A673 (cell line): ENCODE results near the gene GAGE12J. TPM values are rescaled to one million over a fixed set of nuclear protein-coding genes. Genes with fewer than 3 reads are reported as not detected.
"Not testable (repeated sequence)": the region's sequence is repeated elsewhere in the genome, so short reads cannot be mapped to it uniquely, and the experiment has no call there.

ENCODE experiments used
- BruUV-seq: library from RNA; stranded (reverse); fragments of 400-500 nt; replicated peaks from 2 replicates; lab custom pipeline; 2021; lab: Mats Ljungman, UMichigan
- CTCF ChIA-PET: fragments of 300-600 bp; sonication (Branson Sonifier 250); formaldehyde crosslinking; loops from one replicate; lab custom pipeline; 2022; ENCODE audit warnings: antibody characterized with exemption; lab: Charles Lee
- POLR2A ChIA-PET: fragments of 300-600 bp; sonication (Branson Sonifier 250); formaldehyde crosslinking; loops from one replicate; lab custom pipeline; 2022; ENCODE audit warnings: antibody characterized with exemption; ENCODE audit not compliant: low non-redundant PET; lab: Charles Lee
- DNase-seq: peaks from one replicate; pipeline ENCODE4 v3.0.0-alpha.2; 2015; ENCODE audit warnings: low spot score
- H3K27ac ChIP-seq: fragments of 200-600 bp; sonication (generic); 2 replicates; pipeline ENCODE4 v1.5.1; 2016; ENCODE audit warnings: mixed run types, low read depth, mild to moderate bottlenecking, mixed read lengths, antibody characterized with exemption, low read length; ENCODE audit not compliant: poor library complexity, severe bottlenecking
- H3K27me3 ChIP-seq: fragments of 200-600 bp; sonication (generic); replicated peaks from 2 replicates; pipeline ENCODE4 v1.6.1; 2017; ENCODE audit warnings: mixed run types, low read depth, mild to moderate bottlenecking, mixed read lengths, antibody characterized with exemption, low read length; ENCODE audit not compliant: insufficient read depth, poor library complexity
- H3K36me3 ChIP-seq: fragments of 200-600 bp; sonication (generic); 2 replicates; pipeline ENCODE4 v1.6.1; 2016; ENCODE audit warnings: mixed run types, mild to moderate bottlenecking, mixed read lengths, antibody characterized with exemption, low read length; ENCODE audit not compliant: insufficient read depth, poor library complexity, severe bottlenecking
- H3K4me1 ChIP-seq: fragments of 200-600 bp; sonication (generic); 2 replicates; pipeline ENCODE4 v1.6.1; 2017; ENCODE audit warnings: mixed run types, mild to moderate bottlenecking, mixed read lengths, antibody characterized with exemption, low read length; ENCODE audit not compliant: insufficient read depth, poor library complexity, severe bottlenecking
- H3K4me3 ChIP-seq: fragments of 200-600 bp; sonication (generic); 2 replicates; pipeline ENCODE4 v1.5.1; 2016; ENCODE audit warnings: low read depth, mixed run types, mild to moderate bottlenecking, mixed read lengths, low read length; ENCODE audit not compliant: poor library complexity, severe bottlenecking
- H3K9me3 ChIP-seq: fragments of 200-600 bp; sonication (generic); 2 replicates; pipeline ENCODE4 v1.6.1; 2016; ENCODE audit warnings: mixed run types, low read depth, mild to moderate bottlenecking, mixed read lengths, antibody characterized with exemption, low read length; ENCODE audit not compliant: poor library complexity, severe bottlenecking
- EZH2 ChIP-seq: fragments of 200-600 bp; sonication (generic); IDR thresholded peaks from 2 replicates; pipeline ENCODE4 v1.6.1; 2017; ENCODE audit warnings: borderline replicate concordance, low read depth, mild to moderate bottlenecking, mixed read lengths, antibody characterized with exemption, low read length; ENCODE audit not compliant: poor library complexity, severe bottlenecking
- intact Hi-C: fragments of 100-400 bp; cut with micrococcal nuclease; formaldehyde crosslinking; loops from one replicate; pipeline ENCODE4 v1.10.0; 2022; ENCODE audit not compliant: unreplicated experiment
- total RNA-seq: library from RNA; stranded (reverse); gene quantifications from 2 replicates; pipeline ENCODE4 v1.2.3, GENCODE V29; 2021
- TF ChIP-seq, protein P1 (sequence below): fragments of 300-800, 200-600 bp; sonication (generic); conservative IDR thresholded peaks from 2 replicates; pipeline ENCODE4 v1.5.1; 2017; ENCODE audit warnings: low read depth, mild to moderate bottlenecking, antibody characterized with exemption, low read length, moderate library complexity, mixed read lengths

Gene GAGE12J
- total RNA-seq, 1 experiment from 2014 or later, result not detected

DNA sequence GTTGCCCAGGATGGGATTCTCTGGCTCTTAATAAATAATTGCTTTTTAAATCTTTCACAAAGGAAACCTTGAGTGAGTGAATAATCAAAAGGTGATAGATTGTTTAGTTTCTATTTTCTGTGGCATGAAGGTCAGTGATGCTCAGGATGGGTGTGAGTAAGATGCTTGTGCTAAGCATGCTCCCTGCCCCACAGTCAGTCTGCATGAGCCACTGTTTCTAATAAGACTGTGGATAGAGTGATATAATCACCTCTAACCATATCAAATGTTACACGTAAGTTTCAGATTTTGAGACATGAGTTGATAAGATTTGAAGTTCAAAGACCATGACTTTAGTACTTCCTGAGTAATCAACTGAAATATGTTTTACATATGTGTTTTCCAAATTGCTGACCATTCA lies 21.1 kb upstream of the GAGE12J start:
- no peak for DNase-seq
- Histone ChIP-seq H3K36me3 (no peaks in the 10 kb centered on the region), H3K27ac (no peak overlapping the region), H3K9me3 (no peaks in the 10 kb centered on the region), H3K4me3 (no peak overlapping the region), H3K4me1 (no peaks in the 10 kb centered on the region), H3K27me3 (no peaks in the 10 kb centered on the region)
- no peak for TF ChIP-seq EZH2
- TF ChIP-seq, protein P1, sequence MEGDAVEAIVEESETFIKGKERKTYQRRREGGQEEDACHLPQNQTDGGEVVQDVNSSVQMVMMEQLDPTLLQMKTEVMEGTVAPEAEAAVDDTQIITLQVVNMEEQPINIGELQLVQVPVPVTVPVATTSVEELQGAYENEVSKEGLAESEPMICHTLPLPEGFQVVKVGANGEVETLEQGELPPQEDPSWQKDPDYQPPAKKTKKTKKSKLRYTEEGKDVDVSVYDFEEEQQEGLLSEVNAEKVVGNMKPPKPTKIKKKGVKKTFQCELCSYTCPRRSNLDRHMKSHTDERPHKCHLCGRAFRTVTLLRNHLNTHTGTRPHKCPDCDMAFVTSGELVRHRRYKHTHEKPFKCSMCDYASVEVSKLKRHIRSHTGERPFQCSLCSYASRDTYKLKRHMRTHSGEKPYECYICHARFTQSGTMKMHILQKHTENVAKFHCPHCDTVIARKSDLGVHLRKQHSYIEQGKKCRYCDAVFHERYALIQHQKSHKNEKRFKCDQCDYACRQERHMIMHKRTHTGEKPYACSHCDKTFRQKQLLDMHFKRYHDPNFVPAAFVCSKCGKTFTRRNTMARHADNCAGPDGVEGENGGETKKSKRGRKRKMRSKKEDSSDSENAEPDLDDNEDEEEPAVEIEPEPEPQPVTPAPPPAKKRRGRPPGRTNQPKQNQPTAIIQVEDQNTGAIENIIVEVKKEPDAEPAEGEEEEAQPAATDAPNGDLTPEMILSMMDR, result no peak
- intact Hi-C loops, result no loop called here
- CTCF ChIA-PET, result no interaction called here
- BruUV-seq, result no TSS peak
- POLR2A ChIA-PET, result no interaction called here

DNA sequence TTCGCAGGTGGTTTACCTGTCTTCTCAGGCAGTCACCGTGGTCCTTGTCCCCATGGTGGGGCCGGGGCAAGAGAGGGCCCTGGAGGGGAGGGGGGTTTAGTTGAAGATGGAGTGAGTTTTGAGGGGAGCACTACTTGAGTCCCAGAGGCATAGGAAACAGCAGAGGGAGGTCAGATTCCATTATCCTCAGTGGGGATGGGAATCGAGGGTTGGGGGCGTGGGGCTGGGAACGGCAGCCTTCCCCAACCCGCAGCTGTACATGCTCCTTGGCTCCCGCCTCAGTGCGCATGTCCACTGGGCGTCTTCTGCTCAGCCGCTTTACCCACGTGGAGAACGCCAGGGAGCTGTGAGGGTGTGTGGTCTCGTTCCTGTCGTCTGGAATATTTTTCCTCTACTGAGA lies 18.5 kb upstream of the GAGE12J start, which contains the start of gene GAGE10:
Gene GAGE10, plus strand, starts transcription at position 301 of the 400 bp plus-strand sequence. CDS start 1,214 bp downstream, outside the sequence.
- no TSS peak for BruUV-seq

GRCh38 chrX:49307775-49308174 lies 14.1 kb upstream of the GAGE12J start:
- H3K4me1 ChIP-seq, H3K9me3 ChIP-seq, DNase-seq, intact Hi-C loops, H3K27ac ChIP-seq, H3K4me3 ChIP-seq, CTCF ChIA-PET, BruUV-seq, POLR2A ChIA-PET, H3K27me3 ChIP-seq, H3K36me3 ChIP-seq: not testable (repeated sequence)

More for the DNA sequence above, 18.5 kb upstream of the GAGE12J start, which contains the start of gene GAGE10:
- intact Hi-C loops, result no loop called here
- ChIA-PET CTCF (no interaction called here), POLR2A (no interaction called here)
- H3K27ac ChIP-seq, result no peak within 1 kb of the TSS
- TF ChIP-seq, protein P1, result no peak
- TF ChIP-seq EZH2, result no peak
- DNase-seq, result no peak
- H3K4me1 ChIP-seq, result no peaks in the 10 kb centered on the region
- no peaks in the 10 kb centered on the region for H3K27me3 ChIP-seq
- H3K36me3 ChIP-seq, result no peaks in the 10 kb centered on the region
- H3K9me3 ChIP-seq, result no peaks in the 10 kb centered on the region
- H3K4me3 ChIP-seq, result no peak within 1 kb of the TSS

GRCh38 chrX:49308604-49309269 lies 13.1 kb upstream of the GAGE12J start:
- no peak for DNase-seq
- ChIA-PET POLR2A (no interaction called here), CTCF (no interaction called here)
- intact Hi-C loops, result no loop called here
- TF ChIP-seq, protein P1, result no peak
- no peak for TF ChIP-seq EZH2
- no peaks in the 10 kb centered on the region for H3K4me1 ChIP-seq
- H3K9me3 ChIP-seq, result no peaks in the 10 kb centered on the region
- no TSS peak for BruUV-seq
- H3K4me3 ChIP-seq, result no peak overlapping the region
- no peaks in the 10 kb centered on the region for H3K36me3 ChIP-seq
- H3K27me3 ChIP-seq, result no peaks in the 10 kb centered on the region
- H3K27ac ChIP-seq, result no peak overlapping the region
